VCaP (cell line): ENCODE results near the gene R3HDM2.

ENCODE experiments used
- H3K27ac ChIP-seq: fragments of 450-650 bp; 2 replicates; pipeline ENCODE4 v1.5.1; 2017
- TF ChIP-seq, protein P1 (sequence below): fragments of 450-650 bp; conservative IDR thresholded peaks from 2 replicates; pipeline ENCODE4 v1.5.1; 2017; ENCODE audit warnings: mild to moderate bottlenecking, moderate library complexity

The R3HDM2 gene

GRCh38 chr12:57213058-57213715 is 217.7 kb downstream of the R3HDM2 start:
- no peak overlapping the region for H3K27ac ChIP-seq

DNA sequence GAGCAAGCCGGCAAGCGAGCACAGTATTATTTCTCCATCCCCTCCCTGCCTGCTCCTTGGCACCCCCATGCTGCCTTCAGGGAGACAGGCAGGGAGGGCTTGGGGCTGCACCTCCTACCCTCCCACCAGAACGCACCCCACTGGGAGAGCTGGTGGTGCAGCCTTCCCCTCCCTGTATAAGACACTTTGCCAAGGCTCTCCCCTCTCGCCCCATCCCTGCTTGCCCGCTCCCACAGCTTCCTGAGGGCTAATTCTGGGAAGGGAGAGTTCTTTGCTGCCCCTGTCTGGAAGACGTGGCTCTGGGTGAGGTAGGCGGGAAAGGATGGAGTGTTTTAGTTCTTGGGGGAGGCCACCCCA is 218.2 kb downstream of the R3HDM2 start:
- TF ChIP-seq, protein P1, sequence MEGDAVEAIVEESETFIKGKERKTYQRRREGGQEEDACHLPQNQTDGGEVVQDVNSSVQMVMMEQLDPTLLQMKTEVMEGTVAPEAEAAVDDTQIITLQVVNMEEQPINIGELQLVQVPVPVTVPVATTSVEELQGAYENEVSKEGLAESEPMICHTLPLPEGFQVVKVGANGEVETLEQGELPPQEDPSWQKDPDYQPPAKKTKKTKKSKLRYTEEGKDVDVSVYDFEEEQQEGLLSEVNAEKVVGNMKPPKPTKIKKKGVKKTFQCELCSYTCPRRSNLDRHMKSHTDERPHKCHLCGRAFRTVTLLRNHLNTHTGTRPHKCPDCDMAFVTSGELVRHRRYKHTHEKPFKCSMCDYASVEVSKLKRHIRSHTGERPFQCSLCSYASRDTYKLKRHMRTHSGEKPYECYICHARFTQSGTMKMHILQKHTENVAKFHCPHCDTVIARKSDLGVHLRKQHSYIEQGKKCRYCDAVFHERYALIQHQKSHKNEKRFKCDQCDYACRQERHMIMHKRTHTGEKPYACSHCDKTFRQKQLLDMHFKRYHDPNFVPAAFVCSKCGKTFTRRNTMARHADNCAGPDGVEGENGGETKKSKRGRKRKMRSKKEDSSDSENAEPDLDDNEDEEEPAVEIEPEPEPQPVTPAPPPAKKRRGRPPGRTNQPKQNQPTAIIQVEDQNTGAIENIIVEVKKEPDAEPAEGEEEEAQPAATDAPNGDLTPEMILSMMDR = no peak

More at GRCh38 chr12:57213058-57213715, 217.7 kb downstream of the R3HDM2 start:
- TF ChIP-seq, protein P1 = peak; percentile 99

DNA sequence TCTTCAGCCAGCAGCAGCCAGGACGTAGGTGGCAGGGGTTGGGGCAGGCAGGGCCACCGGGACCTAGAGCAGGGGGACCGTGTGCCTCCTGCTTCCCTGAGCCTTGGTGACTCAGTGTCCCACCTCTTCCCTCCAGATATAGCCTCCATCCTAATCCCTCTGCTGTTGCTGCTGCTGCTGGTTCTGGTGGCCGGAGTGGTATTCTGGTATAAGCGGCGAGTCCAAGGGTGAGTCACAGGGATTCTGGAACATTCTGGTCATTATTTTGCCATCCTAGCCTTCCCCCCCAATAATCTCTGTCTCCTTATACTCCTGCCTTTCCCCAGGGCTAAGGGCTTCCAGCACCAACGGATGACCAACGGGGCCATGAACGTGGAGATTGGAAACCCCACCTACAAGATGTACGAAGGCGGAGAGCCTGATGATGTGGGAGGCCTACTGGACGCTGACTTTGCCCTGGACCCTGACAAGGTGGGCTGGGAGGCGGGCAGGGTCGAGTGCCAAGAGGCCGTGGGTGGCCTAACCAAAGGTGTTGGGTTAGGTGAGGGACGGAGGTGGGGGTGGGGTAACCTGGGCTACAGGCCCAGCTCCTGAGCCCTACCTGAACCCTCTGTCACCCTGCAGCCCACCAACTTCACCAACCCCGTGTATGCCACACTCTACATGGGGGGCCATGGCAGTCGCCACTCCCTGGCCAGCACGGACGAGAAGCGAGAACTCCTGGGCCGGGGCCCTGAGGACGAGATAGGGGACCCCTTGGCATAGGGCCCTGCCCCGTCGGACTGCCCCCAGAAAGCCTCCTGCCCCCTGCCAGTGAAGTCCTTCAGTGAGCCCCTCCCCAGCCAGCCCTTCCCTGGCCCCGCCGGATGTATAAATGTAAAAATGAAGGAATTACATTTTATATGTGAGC is 218.8 kb downstream of the R3HDM2 start:
- no peak overlapping the region for H3K27ac ChIP-seq
- TF ChIP-seq, protein P1 = no peak

More for the DNA sequence above, 218.2 kb downstream of the R3HDM2 start:
- H3K27ac ChIP-seq = no peak overlapping the region

DNA sequence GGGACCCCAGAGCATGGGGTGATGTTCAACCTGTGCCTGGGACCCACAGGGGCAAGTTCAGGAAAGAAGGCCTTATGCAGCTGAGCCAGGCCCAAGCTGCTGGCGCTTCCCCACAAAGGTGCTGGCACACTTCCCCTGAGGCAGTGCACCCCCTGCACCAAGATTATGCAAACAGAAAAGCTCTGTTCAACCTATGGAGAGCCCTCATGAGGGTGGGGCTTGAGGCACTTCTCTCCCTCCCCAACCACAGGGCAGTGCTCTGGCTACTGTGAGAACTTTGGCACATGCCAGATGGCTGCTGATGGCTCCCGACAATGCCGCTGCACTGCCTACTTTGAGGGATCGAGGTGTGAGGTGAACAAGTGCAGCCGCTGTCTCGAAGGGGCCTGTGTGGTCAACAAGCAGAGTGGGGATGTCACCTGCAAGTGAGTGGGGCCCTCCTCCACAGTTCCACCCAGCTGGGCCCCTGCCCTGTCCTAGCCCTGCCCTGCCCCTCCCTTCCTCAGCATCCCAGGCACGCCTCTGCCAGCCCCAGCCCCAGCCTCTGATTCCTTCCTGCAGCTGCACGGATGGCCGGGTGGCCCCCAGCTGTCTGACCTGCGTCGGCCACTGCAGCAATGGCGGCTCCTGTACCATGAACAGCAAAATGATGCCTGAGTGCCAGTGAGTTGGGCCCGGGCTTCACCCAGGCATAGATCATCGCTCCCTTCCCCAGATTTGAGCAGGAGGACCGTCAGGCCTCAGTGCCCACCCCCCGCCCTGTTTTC is 219.7 kb downstream of the R3HDM2 start:
- no peak overlapping the region for H3K27ac ChIP-seq
- TF ChIP-seq, protein P1 = no peak

DNA sequence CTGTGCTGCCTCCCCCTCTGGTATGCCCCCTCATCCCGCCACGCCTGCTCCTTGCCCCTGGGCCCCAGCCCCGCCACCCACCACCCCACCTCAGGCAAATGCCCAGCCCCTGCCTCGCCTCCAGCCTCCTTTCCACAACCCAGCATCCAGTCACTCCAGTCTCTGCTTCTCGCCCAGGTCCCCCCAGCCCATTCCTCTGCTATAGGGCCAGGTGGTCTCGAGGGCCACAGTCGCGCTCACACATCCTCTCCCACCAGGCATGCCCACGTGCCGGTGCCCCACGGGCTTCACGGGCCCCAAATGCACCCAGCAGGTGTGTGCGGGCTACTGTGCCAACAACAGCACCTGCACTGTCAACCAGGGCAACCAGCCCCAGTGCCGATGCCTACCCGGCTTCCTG is 220.4 kb downstream of the R3HDM2 start:
- H3K27ac ChIP-seq = no peak overlapping the region
- TF ChIP-seq, protein P1 = no peak

- H3K27ac ChIP-seq = no peak overlapping the region
- TF ChIP-seq, protein P1 = no peak
Measured at GRCh38 chr12:57209916-57210315, 220.9 kb downstream of the R3HDM2 start.
